ENCODE data around the gene RIMKLB.
"Not testable (repeated sequence)": the region's sequence is repeated elsewhere in the genome, so short reads cannot be mapped to it uniquely, and the experiment has no call there.

RIMKLB gene

GRCh38 chr12:8695116-8695515 is 2.7 kb upstream of the RIMKLB start:
- DNase-seq = no peak

- DNase-seq = peak; percentile 70
Observed at GRCh38 chr12:8696442-8697090, 1.2 kb upstream of the RIMKLB start.

DNA sequence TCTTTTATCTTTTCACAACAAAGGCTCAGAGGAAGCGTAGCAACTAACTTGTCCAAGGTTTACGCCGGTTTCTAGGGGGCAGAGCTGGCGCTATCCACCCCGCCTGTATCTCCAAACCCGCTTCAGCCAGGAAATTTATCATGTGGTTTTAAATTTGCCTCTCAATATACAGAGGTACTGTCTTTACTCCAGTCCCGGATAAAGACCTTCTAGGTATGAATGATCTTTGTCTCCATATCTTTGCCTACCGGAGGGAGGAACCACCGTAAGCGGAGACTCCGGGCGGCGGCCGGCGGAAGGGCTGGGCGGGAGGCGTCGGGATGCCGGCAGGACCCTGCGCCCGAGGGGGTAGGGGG is 693 bp upstream of the RIMKLB start:
- peak; percentile 89 for DNase-seq

GRCh38 chr12:8698132-8698851 is 501 bp downstream of the RIMKLB start:
- DNase-seq = peak; percentile 89

GRCh38 chr12:8698879-8699278 is 1.1 kb downstream of the RIMKLB start:
- no peak for DNase-seq

DNA sequence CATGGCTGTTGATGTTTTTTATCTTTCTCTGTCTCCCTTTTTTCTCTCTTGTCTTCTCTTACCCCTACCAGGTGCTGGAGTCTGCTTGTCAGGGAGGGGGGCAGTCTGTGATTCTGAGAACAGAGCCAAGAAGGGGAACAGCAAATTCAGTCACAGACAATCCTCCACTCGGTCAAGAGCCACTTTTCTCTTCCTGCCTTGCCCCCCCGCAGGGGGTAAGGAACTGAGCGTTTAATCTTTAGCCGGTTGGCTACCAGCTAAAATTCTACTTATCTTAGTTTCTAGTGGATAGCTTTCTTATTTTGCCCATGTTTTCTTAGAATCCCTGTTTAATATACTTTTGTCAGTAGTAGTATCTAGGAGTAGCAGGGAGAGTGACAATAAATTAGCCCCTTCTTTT is 1.9 kb downstream of the RIMKLB start:
- DNase-seq = no peak

DNA sequence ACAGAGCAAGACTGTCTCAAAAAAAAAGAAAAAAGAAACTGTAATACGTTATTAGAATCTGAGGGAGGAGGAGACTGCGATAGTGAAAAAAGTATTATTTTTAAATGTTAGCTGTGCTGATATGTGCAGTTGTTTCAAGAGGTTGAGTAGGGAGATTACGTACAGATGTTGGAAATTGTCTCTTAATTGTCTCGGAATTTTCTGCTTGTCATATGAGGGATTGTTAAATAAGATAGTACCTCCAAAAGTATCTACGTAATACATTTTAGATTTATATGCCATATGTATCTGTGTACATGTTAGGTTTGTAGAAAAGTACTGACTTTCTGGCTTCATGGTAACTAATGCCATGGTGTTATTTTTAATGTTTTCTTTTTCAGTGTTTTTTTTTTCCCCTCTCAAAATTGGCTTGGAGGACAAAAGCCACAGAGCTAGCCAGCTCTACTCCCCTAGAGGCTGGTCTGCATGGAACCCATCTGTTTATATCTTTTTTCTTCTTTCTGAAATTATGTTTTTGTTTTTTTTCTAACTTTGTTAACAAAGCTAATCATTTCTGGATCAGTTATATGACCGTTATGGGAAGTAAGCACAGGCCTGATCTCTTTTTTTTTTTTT is 3.4 kb downstream of the RIMKLB start:
- no peak for DNase-seq

GRCh38 chr12:8702159-8702558 is 4.4 kb downstream of the RIMKLB start:
- DNase-seq = no peak

DNA sequence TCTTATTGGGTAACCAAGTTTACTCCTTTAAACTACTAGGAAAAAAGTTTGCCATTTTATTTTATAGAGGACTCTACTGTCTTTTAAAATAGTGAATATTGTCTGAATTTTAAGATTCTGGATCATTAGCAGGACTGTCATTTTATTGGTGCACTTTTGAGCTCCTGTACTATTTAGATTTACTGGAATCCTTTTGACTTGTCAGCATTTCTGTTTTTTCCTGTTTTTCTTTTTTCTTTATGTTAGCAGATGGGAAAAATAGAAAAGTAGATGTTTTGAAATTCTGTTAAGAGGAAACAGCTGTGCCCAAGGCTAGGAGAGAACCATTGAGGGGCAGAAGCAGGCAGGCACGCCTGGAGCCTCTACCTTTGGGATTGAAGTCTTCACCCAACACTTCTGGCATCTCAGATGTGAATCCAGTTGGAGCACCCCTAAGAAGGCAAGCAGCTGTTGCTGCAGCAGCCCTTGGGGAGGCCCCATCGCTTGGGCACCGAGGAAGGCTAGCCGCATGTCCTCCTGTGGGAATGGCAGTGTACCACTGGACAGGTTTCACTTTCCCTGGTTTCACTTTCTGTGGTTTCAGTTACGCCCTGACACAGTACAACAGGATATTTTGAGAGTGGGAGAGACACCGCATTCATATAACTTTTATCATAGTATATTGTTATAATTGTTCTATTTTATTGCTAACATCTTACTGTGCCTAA is 11.5 kb downstream of the RIMKLB start:
- DNase-seq = peak; percentile 69

DNA sequence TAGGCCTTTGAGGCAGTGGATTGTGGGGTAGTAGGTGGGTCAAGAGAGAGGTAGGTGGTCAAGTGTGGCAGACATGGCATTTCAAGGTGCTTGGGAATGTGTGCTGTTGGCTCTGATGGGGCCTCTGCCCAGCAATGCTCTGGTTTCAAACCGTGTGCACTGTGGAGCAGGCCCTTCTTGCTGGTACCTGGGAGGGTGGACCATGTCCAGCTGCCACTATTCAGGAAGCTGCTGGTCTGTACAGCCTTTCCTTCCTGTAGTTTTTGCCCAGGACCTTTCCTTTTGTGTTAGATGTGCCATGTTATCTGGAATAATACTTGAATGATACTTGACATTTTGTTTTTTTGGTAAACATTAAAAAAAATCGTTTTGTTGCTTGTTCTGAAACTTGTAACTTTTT is 14.8 kb downstream of the RIMKLB start:
- DNase-seq = peak; percentile 25

DNA sequence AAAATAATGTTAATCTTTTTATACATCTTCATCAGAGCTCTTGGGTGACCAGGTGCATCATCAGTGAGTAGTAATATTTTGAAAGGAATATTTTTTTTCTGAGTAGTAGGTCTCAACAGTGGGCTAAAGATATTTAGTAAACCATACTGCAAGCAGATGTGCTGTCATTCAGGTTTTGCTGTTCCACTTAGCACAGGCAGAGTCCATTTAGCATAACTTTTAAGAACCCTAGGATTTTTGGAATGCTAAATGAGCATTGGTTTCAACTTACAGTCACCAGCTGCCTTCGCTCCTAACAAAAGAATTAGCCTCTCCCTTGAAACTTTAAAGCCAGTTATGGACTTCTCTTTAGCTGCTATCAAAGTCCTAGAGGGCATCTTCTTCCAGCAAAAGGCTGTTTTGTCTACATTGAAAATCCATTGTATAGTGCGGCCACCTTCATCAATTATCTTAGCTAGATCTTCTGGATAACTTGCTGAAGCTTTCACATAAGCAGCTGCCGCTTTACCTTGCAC is 24.6 kb downstream of the RIMKLB start:
- DNase-seq = no peak

DNA sequence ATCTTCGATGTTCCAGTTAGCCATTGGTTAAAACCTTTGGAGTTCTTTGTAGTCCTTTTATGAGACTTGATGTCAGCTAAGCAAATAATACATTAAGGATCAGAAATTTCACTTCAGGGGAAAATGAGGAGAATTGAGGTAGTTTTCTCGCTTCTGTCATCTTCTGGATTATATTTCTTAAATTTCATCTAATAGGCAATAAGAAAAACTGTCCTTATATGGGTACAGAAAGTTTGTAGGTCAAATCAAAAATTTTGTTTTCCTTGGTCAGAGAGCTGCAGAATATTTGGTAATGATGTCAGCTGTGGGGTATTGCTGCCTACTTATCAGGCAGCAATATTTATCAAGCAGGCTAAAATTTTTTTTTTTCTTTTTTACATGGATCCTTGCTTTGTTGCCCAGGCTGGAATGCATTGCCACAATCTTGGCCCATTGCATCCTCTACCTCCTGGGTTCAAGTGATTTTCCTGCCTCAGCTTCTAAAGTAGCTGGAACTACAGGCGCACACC is 37.1 kb downstream of the RIMKLB start:
- DNase-seq = no peak

- no peak for DNase-seq
Observed at GRCh38 chr12:8742501-8742900, 44.7 kb downstream of the RIMKLB start.

- not testable (repeated sequence) for DNase-seq
Observed at GRCh38 chr12:8743121-8743520, 45.3 kb downstream of the RIMKLB start.

- not testable (repeated sequence) for DNase-seq
Observed at GRCh38 chr12:8745631-8746030, 47.8 kb downstream of the RIMKLB start.

- no peak for DNase-seq
Observed at GRCh38 chr12:8746046-8746445, 48.3 kb downstream of the RIMKLB start.

DNA sequence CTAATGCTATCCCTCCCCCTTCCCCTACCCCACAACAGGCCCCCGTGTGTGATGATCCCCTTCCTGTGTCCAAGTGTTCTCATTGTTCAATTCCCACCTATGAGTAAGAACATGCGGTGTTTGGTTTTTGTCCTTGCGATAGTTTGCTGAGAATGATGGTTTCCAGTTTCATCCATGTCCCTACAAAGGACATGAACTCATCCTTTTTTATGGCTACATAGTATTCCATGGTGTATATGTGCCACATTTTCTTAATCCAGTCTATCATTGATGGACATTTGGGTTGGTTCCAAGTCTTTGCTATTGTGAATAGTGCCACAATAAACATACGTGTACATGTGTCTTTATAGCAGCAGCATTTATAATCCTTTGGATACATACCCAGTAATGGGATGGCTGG is 62.3 kb downstream of the RIMKLB start:
- DNase-seq = not testable (repeated sequence)

- not testable (repeated sequence) for DNase-seq
Observed at GRCh38 chr12:8762701-8763100, 64.9 kb downstream of the RIMKLB start.

DNA sequence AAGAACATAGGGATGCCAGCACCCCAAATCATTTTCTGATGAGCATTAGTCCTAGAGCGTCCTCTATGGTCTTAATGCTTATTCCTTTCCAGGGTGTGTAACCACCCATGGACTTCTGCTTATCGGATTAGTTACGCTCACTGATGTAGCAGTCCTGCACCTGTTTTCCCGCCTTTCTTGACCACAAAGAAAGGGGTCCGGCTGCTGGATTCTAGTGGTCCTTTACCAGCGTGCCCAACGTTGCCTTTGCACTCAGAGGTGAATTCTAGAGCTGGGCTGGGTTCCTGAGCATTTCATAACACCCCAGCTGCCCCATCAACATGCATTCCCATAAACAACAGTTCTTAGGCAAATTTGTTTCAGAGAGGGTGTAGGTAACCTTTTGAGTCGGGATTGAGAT is 68.3 kb downstream of the RIMKLB start:
- not testable (repeated sequence) for DNase-seq

DNA sequence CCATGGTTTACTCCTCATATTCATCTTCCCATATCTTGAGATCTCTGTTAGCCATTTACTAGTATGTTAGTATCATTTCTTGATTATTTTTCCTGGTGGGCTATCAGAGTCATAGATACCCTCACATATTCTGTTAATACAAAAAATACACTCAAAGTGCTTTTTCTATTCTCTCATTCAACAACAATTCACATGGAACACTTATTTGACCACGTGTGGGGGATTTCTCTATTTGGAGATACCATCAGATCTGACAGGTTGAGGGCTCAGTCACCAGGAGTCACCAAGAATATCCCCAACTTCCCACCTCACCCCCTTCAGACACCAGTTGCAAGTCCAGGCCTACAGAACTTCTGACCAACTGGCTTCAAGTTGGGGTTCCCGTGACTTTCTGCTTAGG is 72.7 kb downstream of the RIMKLB start:
- DNase-seq = no peak

GRCh38 chr12:8771072-8771471 is 73.3 kb downstream of the RIMKLB start:
- no peak for DNase-seq

DNA sequence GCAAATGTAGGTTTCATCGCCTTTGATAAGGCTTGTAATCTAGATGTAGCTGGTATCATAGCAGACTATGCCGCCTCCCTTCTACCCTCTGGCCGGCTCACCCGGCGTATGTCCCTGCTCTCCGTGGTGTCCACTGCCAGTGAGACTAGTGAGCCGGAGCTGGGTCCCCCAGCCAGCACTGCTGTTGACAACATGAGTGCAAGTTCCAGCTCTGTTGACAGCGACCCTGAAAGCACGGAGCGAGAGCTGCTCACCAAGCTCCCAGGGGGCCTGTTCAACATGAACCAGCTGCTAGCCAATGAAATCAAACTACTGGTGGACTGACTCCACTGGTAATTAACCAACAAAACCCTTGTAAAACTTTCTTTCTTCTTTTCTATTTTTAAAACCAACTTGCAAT is 75.7 kb downstream of the RIMKLB start:
- DNase-seq = no peak

GRCh38 chr12:8779281-8779680 is 81.5 kb downstream of the RIMKLB start:
- no peak for DNase-seq

Data from DMS53 (cell line).